ENCODE data around the gene CENPT.

CENPT gene

GRCh38 chr16:67806428-67807147, 40.9 kb downstream of the CENPT start, which contains the start of the genes RANBP10 and TSNAXIP1:
RANBP10 (minus strand) TSS chr16:67806560; CDS start chr16:67806536, 24 bp downstream.
TSNAXIP1 (plus strand) TSS chr16:67806889; CDS start chr16:67807150, 261 bp downstream.
- peak; percentile 89 for DNase-seq (ENCODE audit: low read depth)

GRCh38 chr16:67805718-67806427, 41.6 kb downstream of the CENPT start:
- no peak for DNase-seq (ENCODE audit: low read depth)

- DNase-seq (ENCODE audit: low read depth) = no peak
Measured at GRCh38 chr16:67804853-67805542, 42.5 kb downstream of the CENPT start.

- DNase-seq (ENCODE audit: low read depth) = no peak
Measured at GRCh38 chr16:67803894-67804293, 43.6 kb downstream of the CENPT start.

GRCh38 chr16:67801883-67802282, 45.6 kb downstream of the CENPT start:
- no peak for DNase-seq (ENCODE audit: low read depth)

- DNase-seq (ENCODE audit: low read depth) = no peak
Measured at GRCh38 chr16:67801241-67801640, 46.3 kb downstream of the CENPT start.

- DNase-seq (ENCODE audit: low read depth) = no peak
Measured at GRCh38 chr16:67800338-67800926, 47.1 kb downstream of the CENPT start.

- DNase-seq (ENCODE audit: low read depth) = no peak
Measured at GRCh38 chr16:67796099-67796718, 51.3 kb downstream of the CENPT start.

DNA sequence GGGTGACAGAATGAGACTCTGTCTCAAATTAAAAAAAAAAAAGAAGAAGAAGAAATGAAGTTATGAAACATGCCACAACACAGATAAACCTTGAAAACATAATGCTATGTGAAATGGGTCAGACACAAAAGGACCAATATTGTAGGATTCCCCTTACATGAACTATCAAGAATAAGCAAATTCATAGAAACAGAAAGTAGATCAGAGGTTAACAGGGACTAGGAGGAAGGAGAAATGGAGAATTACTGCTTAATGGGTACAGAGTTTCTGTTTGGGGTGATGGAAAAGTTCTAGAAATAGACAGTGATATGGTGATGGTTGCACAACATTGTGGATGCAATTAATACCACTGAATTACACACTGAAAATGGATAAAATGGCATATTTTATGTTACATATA, 57.4 kb downstream of the CENPT start:
- DNase-seq (ENCODE audit: low read depth) = no peak

DNA sequence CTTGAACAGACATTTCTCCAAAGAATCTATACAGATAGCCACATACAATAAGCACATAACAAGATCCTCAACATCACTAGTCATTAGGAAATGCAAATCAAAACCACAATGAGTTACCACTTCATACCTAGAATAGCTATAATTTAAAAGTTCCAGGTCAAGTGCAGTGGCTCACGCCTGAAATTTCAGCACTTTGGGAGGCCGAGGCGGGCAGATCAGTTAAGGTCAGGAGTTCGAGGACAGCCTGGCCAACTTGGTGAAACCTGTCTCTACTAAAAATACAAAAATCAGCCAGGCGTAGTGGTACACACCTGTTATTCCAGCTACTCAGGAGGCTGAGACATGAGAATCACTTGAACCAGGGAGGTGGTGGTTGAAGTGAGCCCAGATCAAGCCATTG, 61.0 kb downstream of the CENPT start:
- no peak for DNase-seq (ENCODE audit: low read depth)

- no peak for DNase-seq (ENCODE audit: low read depth)
Measured at GRCh38 chr16:67783353-67783725, 64.2 kb downstream of the CENPT start.

DNA sequence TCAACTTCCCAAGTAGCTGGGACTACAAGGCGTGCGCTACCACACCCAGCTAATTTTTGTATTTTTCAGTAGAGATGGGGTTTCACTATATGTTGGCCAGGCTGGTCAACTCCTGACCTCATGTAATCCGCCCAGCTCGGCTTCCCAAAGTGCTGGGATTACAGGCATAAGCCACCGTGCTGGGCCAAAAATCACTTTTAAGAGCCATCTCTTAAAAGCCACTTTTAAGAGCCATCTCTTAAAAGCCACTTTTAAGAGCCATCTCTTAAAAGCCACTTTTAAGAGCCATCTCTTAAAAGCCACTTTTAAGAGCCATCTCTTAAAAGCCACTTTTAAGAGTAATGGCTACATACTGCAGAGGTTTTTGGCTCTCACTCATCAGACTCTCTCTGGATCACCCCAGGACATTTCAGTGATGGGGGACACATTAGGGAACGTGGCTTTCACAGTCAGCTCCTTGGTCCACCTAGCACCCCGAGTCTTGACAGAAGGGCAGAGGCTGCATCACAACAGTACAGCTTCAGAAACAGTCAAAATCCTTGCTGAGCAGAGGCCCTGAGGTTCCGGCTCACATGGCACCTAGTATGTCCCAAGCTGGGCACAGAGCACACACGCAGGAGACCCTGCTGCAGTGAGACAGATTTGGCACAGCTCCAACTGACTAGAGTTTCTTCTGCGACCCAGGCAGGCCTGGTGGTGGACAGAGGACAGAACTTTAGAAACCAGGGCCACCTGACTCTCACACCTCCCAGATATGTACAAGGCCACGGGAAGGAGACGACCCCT, 64.7 kb downstream of the CENPT start:
- no peak for DNase-seq (ENCODE audit: low read depth)

- DNase-seq (ENCODE audit: low read depth) = no peak
Measured at GRCh38 chr16:67781565-67781921, 66.0 kb downstream of the CENPT start.

DNA sequence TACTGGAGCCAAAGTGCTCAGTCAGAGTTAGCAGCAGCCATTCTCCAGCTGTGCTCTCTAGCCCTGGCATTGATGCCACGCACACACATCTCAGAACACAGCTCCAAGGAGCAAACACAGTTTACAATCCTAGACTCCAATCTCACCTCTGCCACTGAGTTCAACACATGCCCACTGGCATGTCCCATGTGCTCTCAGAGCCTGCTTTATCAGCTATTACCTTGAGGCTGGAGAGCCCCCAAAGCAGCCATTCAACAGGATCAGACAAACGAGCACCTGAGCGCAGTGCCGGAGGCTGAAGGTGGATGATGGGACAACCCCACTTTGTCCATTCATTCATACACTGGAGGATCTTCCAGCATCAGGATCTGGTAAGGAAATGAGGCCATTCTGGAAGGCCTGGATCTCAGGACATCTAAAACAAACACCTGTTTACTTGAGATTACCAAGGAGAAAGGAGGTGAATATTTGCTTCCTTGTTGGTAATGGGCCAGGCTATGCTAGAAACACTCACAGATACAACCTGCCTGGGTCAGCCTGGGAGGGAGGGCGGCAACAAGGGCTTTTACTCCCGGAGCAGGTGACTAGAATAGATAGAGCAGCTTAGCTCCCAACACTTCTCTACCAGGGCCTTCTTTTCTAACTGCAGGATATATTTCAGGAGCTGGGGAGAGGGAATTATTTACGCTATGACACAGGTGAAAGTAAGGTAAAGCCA, 66.5 kb downstream of the CENPT start:
- no peak for DNase-seq (ENCODE audit: low read depth)

DNA sequence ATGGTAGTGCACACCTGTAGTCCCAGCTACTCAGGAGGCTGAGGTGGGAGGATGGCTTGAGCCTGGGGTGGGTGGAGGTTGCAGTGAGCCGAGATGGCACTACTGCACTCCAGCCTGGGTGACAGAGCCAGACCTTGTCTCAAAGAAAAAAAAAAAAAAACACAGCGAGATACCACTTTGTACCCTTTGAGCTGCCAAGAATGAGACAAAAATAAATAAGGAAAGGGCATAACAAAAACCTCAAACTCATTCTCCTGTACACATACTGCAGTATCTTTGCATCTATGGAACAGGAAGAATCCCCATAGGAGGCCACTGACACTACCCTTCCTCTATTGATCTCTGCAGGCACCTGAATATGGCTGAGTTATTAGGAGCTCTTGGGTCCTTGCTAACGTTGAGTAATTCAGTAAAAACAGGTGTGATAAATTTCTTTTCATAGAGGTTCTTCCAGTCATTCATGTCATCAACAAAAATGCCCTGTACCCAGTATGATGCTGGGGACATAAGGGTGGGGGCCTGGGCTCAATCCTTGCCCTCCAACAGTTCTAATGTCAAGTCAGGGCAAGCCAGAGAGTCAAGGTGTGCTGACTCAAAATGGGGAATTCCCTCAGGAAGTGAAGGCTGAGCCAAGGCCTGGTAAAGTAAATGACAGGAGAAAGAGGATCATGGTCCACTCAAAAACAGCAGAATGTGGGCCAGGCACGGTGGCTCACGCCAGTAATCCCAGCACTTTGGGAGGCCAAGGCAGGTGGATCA, 68.1 kb downstream of the CENPT start:
- no peak for DNase-seq (ENCODE audit: low read depth)

Measured in stimulated activated CD8-positive, alpha-beta memory T cell treated with anti-CD3 and anti-CD28 coated beads, Interleukin-12 subunit alpha, Interleukin-12 subunit beta, amount 100 ng/mL, for 4 hours (primary cell).